ENCODE results near the gene FRYL. TPM values are rescaled to one million over a fixed set of nuclear protein-coding genes. Genes with fewer than 3 reads are reported as not detected.
"Not testable (repeated sequence)": the region's sequence is repeated elsewhere in the genome, so short reads cannot be mapped to it uniquely, and the experiment has no call there.

Gene FRYL
- total RNA-seq, 1 experiment from 2014 or later, result 45.8 TPM

- Mint-ChIP-seq H3K4me1 (ENCODE audit: low read depth, unreplicated experiment) (peaks cover 11% of the 10 kb centered on the region), H3K27me3 (ENCODE audit: unreplicated experiment) (no peaks in the 10 kb centered on the region), H3K4me3 (ENCODE audit: low read depth, unreplicated experiment) (no peak overlapping the region), H3K27ac (ENCODE audit: unreplicated experiment) (no peak overlapping the region), H3K36me3 (ENCODE audit: insufficient read depth, unreplicated experiment) (no peaks in the 10 kb centered on the region), H3K9me3 (ENCODE audit: low read depth, unreplicated experiment) (no peaks in the 10 kb centered on the region)
- CTCF ChIA-PET, result no interaction called here
- TF ChIP-seq CTCF (IDR thresholded peaks at IDR 0.05; ENCODE audit: unreplicated experiment), result no peak
- intact Hi-C loops (cut with micrococcal nuclease; ENCODE audit: unreplicated experiment), result no loop called here
- DNase-seq, result no peak
- no TSS peak for BruUV-seq (replicated peaks)
These were observed 91.1 kb downstream of the FRYL start for GRCh38 chr4:48688953-48689352.

DNA sequence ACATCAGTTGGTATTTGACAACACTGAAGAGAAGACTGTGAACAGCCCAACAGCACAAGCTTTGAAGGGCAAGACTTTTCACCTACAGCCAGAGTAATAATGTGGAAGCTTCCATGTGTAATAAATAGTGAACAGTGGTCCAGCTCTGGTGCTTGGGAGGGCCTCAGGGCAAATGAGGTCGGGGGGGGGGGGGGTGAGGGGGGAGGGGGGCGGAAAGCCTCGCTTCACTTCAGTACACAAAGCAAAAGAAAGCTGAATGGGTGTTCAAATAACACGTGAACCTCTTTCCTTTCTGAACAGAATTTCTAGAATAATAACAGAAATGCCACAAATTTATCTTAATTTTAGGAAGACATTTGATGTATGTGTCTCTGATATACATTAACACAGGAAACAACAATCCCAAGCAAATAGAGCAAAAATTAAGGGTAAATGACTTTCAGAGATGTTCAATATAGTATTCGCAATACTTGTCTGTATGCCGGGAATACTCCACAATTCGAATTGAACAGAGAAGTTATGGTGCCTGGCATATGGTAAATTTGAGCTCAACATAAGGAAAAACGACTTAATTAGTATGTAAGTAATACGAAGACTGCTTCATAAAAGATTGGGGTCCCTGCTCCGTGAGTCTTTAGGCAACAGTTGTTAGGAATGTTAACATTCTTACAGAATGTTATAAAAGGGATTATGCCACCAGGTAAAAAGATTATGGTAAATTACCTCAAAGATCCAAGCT, 92.6 kb downstream of the FRYL start:
- Mint-ChIP-seq H3K4me3 (ENCODE audit: low read depth, unreplicated experiment) (no peak overlapping the region), H3K36me3 (ENCODE audit: insufficient read depth, unreplicated experiment) (no peaks in the 10 kb centered on the region), H3K4me1 (ENCODE audit: low read depth, unreplicated experiment) (peaks cover 9% of the 10 kb centered on the region), H3K27me3 (ENCODE audit: unreplicated experiment) (no peaks in the 10 kb centered on the region), H3K27ac (ENCODE audit: unreplicated experiment) (no peak overlapping the region), H3K9me3 (ENCODE audit: low read depth, unreplicated experiment) (no peaks in the 10 kb centered on the region)
- CTCF ChIA-PET, result interaction anchor here (0.5 to 0.7 kb wide), 2 partner anchors 11 to 109 kb away, joined by 3 to 5 read pairs; no protein-coding TSS in a partner anchor
- no peak for DNase-seq
- intact Hi-C loops (cut with micrococcal nuclease; ENCODE audit: unreplicated experiment), result no loop called here
- no peak for TF ChIP-seq CTCF (IDR thresholded peaks at IDR 0.05; ENCODE audit: unreplicated experiment)
- BruUV-seq (replicated peaks), result no TSS peak

DNA sequence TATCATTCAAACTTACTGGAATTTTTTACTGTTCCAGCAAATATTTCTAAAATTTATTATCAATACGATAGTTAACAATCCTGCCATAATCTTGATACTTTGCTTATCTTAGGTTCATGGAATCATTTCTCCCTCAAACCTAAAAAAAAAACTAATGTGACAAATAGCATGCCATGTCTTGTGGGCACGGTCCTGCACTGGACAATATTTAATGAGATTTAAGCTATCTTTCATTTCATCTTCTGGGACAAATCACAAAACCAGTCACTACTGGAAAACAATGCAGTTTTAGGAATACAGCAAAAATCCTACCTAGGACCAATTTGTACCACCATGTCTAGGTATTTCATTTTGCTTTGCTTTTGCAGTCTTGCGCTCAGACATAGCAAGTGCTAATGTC, 93.7 kb downstream of the FRYL start:
- H3K4me1 Mint-ChIP-seq (ENCODE audit: low read depth, unreplicated experiment), result peaks cover 9% of the 10 kb centered on the region
- CTCF ChIA-PET, result no interaction called here
- no peaks in the 10 kb centered on the region for H3K36me3 Mint-ChIP-seq (ENCODE audit: insufficient read depth, unreplicated experiment)
- no peaks in the 10 kb centered on the region for H3K27me3 Mint-ChIP-seq (ENCODE audit: unreplicated experiment)
- intact Hi-C loops (cut with micrococcal nuclease; ENCODE audit: unreplicated experiment), result no loop called here
- TF ChIP-seq CTCF (IDR thresholded peaks at IDR 0.05; ENCODE audit: unreplicated experiment), result no peak
- no TSS peak for BruUV-seq (replicated peaks)
- H3K27ac Mint-ChIP-seq (ENCODE audit: unreplicated experiment), result no peak overlapping the region
- DNase-seq, result no peak
- H3K4me3 Mint-ChIP-seq (ENCODE audit: low read depth, unreplicated experiment), result no peak overlapping the region
- H3K9me3 Mint-ChIP-seq (ENCODE audit: low read depth, unreplicated experiment), result no peaks in the 10 kb centered on the region

- CTCF ChIA-PET, result no interaction called here
- intact Hi-C loops (cut with micrococcal nuclease; ENCODE audit: unreplicated experiment), result loop anchor here (5.0 kb wide), 2 partner anchors 47 to 98 kb away; partner anchors contain the start of gene FRYL
- H3K4me3 Mint-ChIP-seq (ENCODE audit: low read depth, unreplicated experiment), result no peak overlapping the region
- no TSS peak for BruUV-seq (replicated peaks)
- H3K4me1 Mint-ChIP-seq (ENCODE audit: low read depth, unreplicated experiment), result peaks cover 9% of the 10 kb centered on the region
- no peaks in the 10 kb centered on the region for H3K36me3 Mint-ChIP-seq (ENCODE audit: insufficient read depth, unreplicated experiment)
- H3K9me3 Mint-ChIP-seq (ENCODE audit: low read depth, unreplicated experiment), result no peaks in the 10 kb centered on the region
- TF ChIP-seq CTCF (IDR thresholded peaks at IDR 0.05; ENCODE audit: unreplicated experiment), result no peak
- H3K27me3 Mint-ChIP-seq (ENCODE audit: unreplicated experiment), result no peaks in the 10 kb centered on the region
- DNase-seq, result no peak
- no peak overlapping the region for H3K27ac Mint-ChIP-seq (ENCODE audit: unreplicated experiment)
These were observed 96.1 kb downstream of the FRYL start for GRCh38 chr4:48683784-48684666.

- H3K4me3 Mint-ChIP-seq (ENCODE audit: low read depth, unreplicated experiment); DNase-seq; H3K27ac Mint-ChIP-seq (ENCODE audit: unreplicated experiment); H3K4me1 Mint-ChIP-seq (ENCODE audit: low read depth, unreplicated experiment); H3K36me3 Mint-ChIP-seq (ENCODE audit: insufficient read depth, unreplicated experiment); H3K27me3 Mint-ChIP-seq (ENCODE audit: unreplicated experiment); BruUV-seq (replicated peaks); CTCF ChIA-PET; H3K9me3 Mint-ChIP-seq (ENCODE audit: low read depth, unreplicated experiment): not testable (repeated sequence)
- intact Hi-C loops (cut with micrococcal nuclease; ENCODE audit: unreplicated experiment), result loop anchor here (5.0 kb wide), 2 partner anchors 46 to 99 kb away; partner anchors contain the start of gene FRYL
These were observed 97.2 kb downstream of the FRYL start for GRCh38 chr4:48682870-48683269.

All from Calu3 (cell line).